MM.1S (cell line): Measurements from ENCODE around the gene ITGB8.
A peak's percentile ranks its signal among the peaks of the same experiment; 100 is the strongest.

Experiments
- DNase-seq: peaks from one replicate; pipeline ENCODE4 v3.0.0-alpha.2; 2015
- H2AFZ ChIP-seq: fragments of 300-600 bp; sonication (generic); 2 replicates; pipeline ENCODE4 v1.6.0; 2016; ENCODE audit warnings: antibody characterized with exemption, low read length
- H3F3A ChIP-seq: fragments of 300-600 bp; sonication (generic); 2 replicates; pipeline ENCODE4 v1.6.1; 2016; ENCODE audit warnings: mild to moderate bottlenecking, antibody characterized with exemption, low read length, moderate library complexity, mixed read lengths; ENCODE audit not compliant: insufficient read depth
- H3K27ac ChIP-seq: fragments of 300-600 bp; sonication (generic); 2 replicates; pipeline ENCODE4 v1.5.1; 2016; ENCODE audit warnings: mild to moderate bottlenecking, low read length
- H3K27me3 ChIP-seq: fragments of 300-600 bp; sonication (generic); replicated peaks from 2 replicates; pipeline ENCODE4 v1.6.0; 2016; ENCODE audit warnings: low read length; ENCODE audit not compliant: insufficient read depth
- H3K36me3 ChIP-seq: fragments of 300-600 bp; sonication (generic); replicated peaks from 2 replicates; pipeline ENCODE4 v1.6.1; 2016; ENCODE audit warnings: mild to moderate bottlenecking, low read length, mixed read lengths; ENCODE audit not compliant: insufficient read depth
- H3K4me1 ChIP-seq: fragments of 300-600 bp; sonication (generic); 2 replicates; pipeline ENCODE4 v1.6.1; 2016; ENCODE audit warnings: low read length, mixed read lengths
- H3K4me2 ChIP-seq: fragments of 300-600 bp; sonication (generic); 2 replicates; pipeline ENCODE4 v1.6.0; 2016; ENCODE audit warnings: low read depth, low read length
- H3K4me3 ChIP-seq: fragments of 300-600 bp; sonication (generic); 2 replicates; pipeline ENCODE4 v1.5.1; 2016; ENCODE audit warnings: low read length, mixed read lengths
- H3K79me2 ChIP-seq: fragments of 300-600 bp; sonication (generic); 2 replicates; pipeline ENCODE4 v1.6.1; 2016; ENCODE audit warnings: mixed run types, low read length, mixed read lengths
- H3K9ac ChIP-seq: fragments of 300-600 bp; sonication (generic); 2 replicates; pipeline ENCODE4 v1.6.1; 2016; ENCODE audit warnings: low read length, mixed read lengths
- H3K9me2 ChIP-seq: fragments of 300-600 bp; sonication (generic); replicated peaks from 2 replicates; pipeline ENCODE4 v1.6.1; 2016; ENCODE audit warnings: mild to moderate bottlenecking, low read length, mixed read lengths; ENCODE audit not compliant: insufficient read depth
- H3K9me3 ChIP-seq: fragments of 300-600 bp; sonication (generic); replicated peaks from 2 replicates; pipeline ENCODE4 v1.6.1; 2016; ENCODE audit warnings: mild to moderate bottlenecking, low read length, mixed read lengths; ENCODE audit not compliant: insufficient read depth
- H4K20me1 ChIP-seq: fragments of 300-600 bp; sonication (generic); 2 replicates; pipeline ENCODE4 v1.6.1; 2016; ENCODE audit warnings: mild to moderate bottlenecking, low read length, moderate library complexity, mixed read lengths; ENCODE audit not compliant: insufficient read depth
- CTCF ChIP-seq: fragments of 300-600 bp; sonication (generic); IDR thresholded peaks from 2 replicates; pipeline ENCODE4 v1.5.1; 2016; ENCODE audit warnings: antibody characterized with exemption, low read length, mixed read lengths
- EZH2 ChIP-seq: fragments of 300-600 bp; sonication (generic); optimal IDR thresholded peaks from 2 replicates; pipeline ENCODE3; 2017; ENCODE audit warnings: low read depth, mild to moderate bottlenecking, antibody characterized with exemption, low read length, mixed read lengths
- EZH2phosphoT487 ChIP-seq: fragments of 300-600 bp; sonication (generic); IDR thresholded peaks from 2 replicates; pipeline ENCODE4 v1.6.1; 2018; ENCODE audit warnings: antibody characterized with exemption, low read length

The ITGB8 gene

GRCh38 chr7:20331910-20332813, 1.5 kb downstream of the ITGB8 start:
- H3K27ac ChIP-seq, result peak overlapping the region; percentile 90; the same call in 1 of the 2 replicates
- H3K9ac ChIP-seq, result peak overlapping the region; percentile 83
- peak overlapping the region; percentile 71 for H2AFZ ChIP-seq

DNA sequence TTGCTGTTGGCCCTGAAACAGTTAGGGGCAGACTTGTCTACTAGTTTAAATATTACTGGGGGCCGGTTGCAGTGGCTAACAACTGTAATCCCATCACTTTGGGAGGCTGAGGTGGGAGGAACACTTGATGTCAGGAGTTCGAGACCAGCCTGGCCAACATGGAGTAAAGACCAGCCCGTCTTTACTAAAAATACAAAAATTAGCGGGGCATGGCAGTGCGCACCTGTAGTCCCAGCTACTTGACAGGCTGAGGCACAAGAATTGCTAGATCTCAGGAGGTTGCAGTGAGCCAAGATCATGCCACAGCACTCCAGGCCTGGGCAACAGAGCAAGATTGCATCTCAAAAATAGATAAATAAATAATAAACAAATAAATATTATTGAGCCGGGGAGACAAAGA, 7.6 kb downstream of the ITGB8 start:
- Histone ChIP-seq H4K20me1 (no peaks in the 10 kb centered on the region), H3K36me3 (no peaks in the 10 kb centered on the region), H3K4me3 (no peak overlapping the region), H3K9me2 (no peaks in the 10 kb centered on the region), H3K27ac (no peak overlapping the region), H3K9ac (no peak overlapping the region), H3K79me2 (peaks cover 13% of the 10 kb centered on the region), H3K4me2 (no peak overlapping the region), H3K4me1 (peaks cover 12% of the 10 kb centered on the region; the same call in 1 of the 2 replicates), H2AFZ (no peak overlapping the region), H3K9me3 (no peaks in the 10 kb centered on the region), H3K27me3 (no peaks in the 10 kb centered on the region), H3F3A (no peaks in the 10 kb centered on the region)
- DNase-seq, result no peak
- TF ChIP-seq EZH2, result no peak
- TF ChIP-seq CTCF, result no peak
- TF ChIP-seq EZH2phosphoT487, result no peak

More at GRCh38 chr7:20331910-20332813, 1.5 kb downstream of the ITGB8 start:
- Histone ChIP-seq H3K36me3 (no peaks in the 10 kb centered on the region), H3K27me3 (no peaks in the 10 kb centered on the region), H3K9me3 (no peaks in the 10 kb centered on the region), H3K4me3 (peak overlapping the region; percentile 81), H3K79me2 (peaks cover 34% of the 10 kb centered on the region), H3K9me2 (no peaks in the 10 kb centered on the region), H3F3A (peaks cover 25% of the 10 kb centered on the region), H3K4me2 (peak overlapping the region; percentile 73), H4K20me1 (no peaks in the 10 kb centered on the region), H3K4me1 (peaks cover 29% of the 10 kb centered on the region)
- no peak for TF ChIP-seq EZH2
- TF ChIP-seq EZH2phosphoT487, result no peak
- no peak for TF ChIP-seq CTCF
- DNase-seq, result no peak

DNA sequence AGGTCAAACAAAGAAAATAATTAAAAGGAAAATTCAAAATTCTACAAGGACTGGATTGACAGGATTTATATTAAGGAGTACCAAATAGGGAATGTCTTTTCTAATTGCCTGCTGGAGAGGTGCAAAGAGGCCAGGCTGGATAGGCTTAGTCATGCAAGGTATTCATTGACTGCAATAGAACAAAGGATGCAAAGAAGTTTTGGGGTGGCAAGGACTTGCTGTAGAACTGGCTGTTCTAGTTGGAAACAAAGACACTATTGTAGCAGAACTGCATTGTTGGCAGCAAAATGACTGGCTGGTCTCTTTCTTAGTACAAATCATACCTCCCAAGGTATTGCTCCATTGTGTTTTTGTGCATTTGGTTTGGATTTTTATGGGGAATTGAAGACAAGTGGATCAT, 10.1 kb downstream of the ITGB8 start:
- Histone ChIP-seq H3F3A (no peaks in the 10 kb centered on the region), H3K4me1 (no peaks in the 10 kb centered on the region), H2AFZ (no peak overlapping the region), H3K9me3 (no peaks in the 10 kb centered on the region), H3K9ac (no peak overlapping the region), H3K27me3 (no peaks in the 10 kb centered on the region), H3K4me3 (no peak overlapping the region), H3K4me2 (no peak overlapping the region), H3K27ac (no peak overlapping the region), H3K36me3 (no peaks in the 10 kb centered on the region), H4K20me1 (no peaks in the 10 kb centered on the region), H3K79me2 (0 out of 2 replicates have a peak, but pooled peaks cover 5% of the 10 kb centered on the region), H3K9me2 (no peaks in the 10 kb centered on the region)
- no peak for DNase-seq
- TF ChIP-seq CTCF (no peak), EZH2phosphoT487 (no peak), EZH2 (no peak)
